ENCODE measurements around the gene MDFI.
A peak's percentile ranks its signal among the peaks of the same experiment; 100 is the strongest.

MDFI gene

DNA sequence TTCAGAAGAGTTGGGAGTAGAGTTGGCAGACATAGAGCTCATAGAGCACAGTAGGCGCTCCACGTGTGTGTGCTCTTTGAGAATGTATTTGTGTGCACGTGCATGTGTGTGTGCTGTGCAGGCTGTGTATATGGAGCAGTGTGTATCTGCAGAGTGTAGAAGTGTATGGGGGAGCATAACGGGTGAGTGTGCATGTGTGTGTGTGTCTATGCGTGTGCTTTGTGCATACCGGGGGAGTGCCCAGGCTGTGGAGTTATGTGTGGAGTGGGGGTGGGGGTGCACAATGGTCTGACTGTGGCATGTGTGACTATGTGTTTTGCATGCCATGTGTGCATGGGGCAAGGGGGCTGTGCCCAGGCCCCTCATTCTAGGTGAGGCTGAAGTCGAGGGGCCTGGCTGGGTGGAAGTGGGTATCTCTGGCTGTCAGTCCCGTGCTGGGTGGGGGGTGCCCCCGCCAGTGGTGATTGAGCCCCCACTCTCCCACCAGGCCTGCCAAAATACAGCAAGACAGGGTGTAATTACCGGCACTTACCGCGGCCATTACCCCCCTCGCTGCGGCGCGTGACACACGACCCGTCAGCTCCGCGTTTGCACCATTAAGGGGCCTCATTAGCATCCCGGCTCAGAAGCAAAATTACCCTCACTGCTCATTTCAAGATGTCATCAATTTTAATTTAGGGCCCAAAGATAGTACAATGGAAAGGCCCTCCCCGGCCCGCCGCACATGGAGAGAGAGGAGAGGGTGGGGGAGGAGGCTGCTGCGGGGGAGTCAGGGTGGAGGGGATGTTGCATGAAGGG is 39.1 kb downstream of the MDFI start:
- DNase-seq (ENCODE audit: insufficient read length), result no peak
- no peak for TF ChIP-seq POLR2AphosphoS5 (IDR thresholded peaks at IDR 0.05; ENCODE audit: low read depth, low read length)
- no peak for TF ChIP-seq POLR2A (IDR thresholded peaks at IDR 0.05; ENCODE audit: low read depth, low read length)
- TF ChIP-seq TAF1 (IDR thresholded peaks at IDR 0.05; ENCODE audit: borderline replicate concordance, low read depth, low read length), result no peak
- no peak for FAIRE-seq

GRCh38 chr6:41678511-41679084 is 40.3 kb downstream of the MDFI start:
- FAIRE-seq (no peak), DNase-seq (ENCODE audit: insufficient read length) (no peak)
- no peak for TF ChIP-seq POLR2AphosphoS5 (IDR thresholded peaks at IDR 0.05; ENCODE audit: low read depth, low read length)
- no peak for TF ChIP-seq POLR2A (IDR thresholded peaks at IDR 0.05; ENCODE audit: low read depth, low read length)
- no peak for TF ChIP-seq TAF1 (IDR thresholded peaks at IDR 0.05; ENCODE audit: borderline replicate concordance, low read depth, low read length)

- TF ChIP-seq POLR2AphosphoS5 (IDR thresholded peaks at IDR 0.05; ENCODE audit: low read depth, low read length) (no peak), TAF1 (IDR thresholded peaks at IDR 0.05; ENCODE audit: borderline replicate concordance, low read depth, low read length) (no peak), POLR2A (IDR thresholded peaks at IDR 0.05; ENCODE audit: low read depth, low read length) (no peak)
- no peak for FAIRE-seq
Measured at GRCh38 chr6:41679696-41680095, 41.4 kb downstream of the MDFI start.

GRCh38 chr6:41680182-41680965 is 42.1 kb downstream of the MDFI start:
- FAIRE-seq, result no peak
- DNase-seq (ENCODE audit: insufficient read length), result no peak
- TF ChIP-seq POLR2AphosphoS5 (IDR thresholded peaks at IDR 0.05; ENCODE audit: low read depth, low read length) (no peak), POLR2A (IDR thresholded peaks at IDR 0.05; ENCODE audit: low read depth, low read length) (no peak), TAF1 (IDR thresholded peaks at IDR 0.05; ENCODE audit: borderline replicate concordance, low read depth, low read length) (no peak)

More at GRCh38 chr6:41679696-41680095, 41.4 kb downstream of the MDFI start:
- DNase-seq (ENCODE audit: insufficient read length), result no peak

DNA sequence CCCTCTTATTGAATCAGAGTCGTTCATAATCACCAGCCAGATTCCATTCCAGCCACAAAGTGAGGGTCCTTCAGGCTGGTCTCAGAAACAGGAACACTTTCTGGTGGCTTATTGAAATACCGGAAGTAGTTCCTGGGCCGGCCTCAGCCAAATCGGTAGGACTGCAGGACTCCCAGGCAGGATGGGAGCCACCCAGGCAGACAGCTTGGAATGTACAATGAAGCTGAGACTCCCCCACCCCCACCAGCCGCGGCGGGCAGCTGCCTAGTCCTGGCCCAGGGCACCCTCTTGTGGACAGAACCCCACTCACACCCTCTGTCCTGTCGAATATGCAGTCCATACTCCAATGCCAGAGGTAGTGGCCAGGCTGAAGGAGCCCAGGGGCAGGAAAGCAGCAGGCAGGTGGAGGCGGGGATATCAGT is 43.8 kb downstream of the MDFI start:
- DNase-seq (ENCODE audit: insufficient read length) (peak; percentile 87), FAIRE-seq (peak; percentile 67)
- TF ChIP-seq POLR2AphosphoS5 (IDR thresholded peaks at IDR 0.05; ENCODE audit: low read depth, low read length) (no peak), POLR2A (IDR thresholded peaks at IDR 0.05; ENCODE audit: low read depth, low read length) (no peak), TAF1 (IDR thresholded peaks at IDR 0.05; ENCODE audit: borderline replicate concordance, low read depth, low read length) (no peak)

DNA sequence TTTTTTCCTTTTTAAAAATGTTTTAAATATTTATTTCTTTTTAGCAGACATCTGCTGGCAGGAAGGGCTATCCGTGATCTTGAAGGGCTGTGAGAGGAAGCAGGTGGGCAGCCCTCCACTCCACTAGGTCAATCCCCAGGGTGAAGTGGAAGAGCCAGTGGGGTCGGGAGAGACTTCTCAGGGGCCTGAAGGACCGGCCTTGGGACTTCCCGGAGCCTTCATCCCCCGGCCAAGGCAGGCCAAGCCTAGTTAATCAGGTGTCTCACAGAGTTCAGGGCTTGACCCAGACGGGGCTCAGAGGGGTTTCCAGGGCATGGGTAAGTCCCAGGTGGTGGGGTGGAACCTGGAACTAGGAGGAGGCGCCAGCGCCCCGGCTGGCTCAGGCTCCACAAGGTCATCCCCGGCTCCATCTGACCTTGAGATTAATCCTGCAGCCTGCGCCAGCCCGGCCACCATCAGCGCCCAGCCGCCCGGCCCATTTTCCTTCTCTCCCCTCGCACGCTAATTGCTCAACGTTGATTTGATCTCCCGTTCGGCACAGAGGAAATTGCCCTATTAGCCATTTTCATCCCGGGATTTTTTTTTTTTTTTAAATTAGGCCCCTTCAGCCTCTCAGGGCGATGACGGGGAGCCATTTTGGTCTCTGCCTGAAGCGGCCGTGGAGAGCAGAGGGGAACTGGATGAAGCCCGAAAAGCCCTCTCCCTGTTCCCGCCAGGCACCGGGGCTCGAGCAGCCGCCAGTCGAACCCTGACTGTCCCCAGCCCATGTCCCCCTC is 44.4 kb downstream of the MDFI start:
- TF ChIP-seq TAF1 (IDR thresholded peaks at IDR 0.05; ENCODE audit: borderline replicate concordance, low read depth, low read length), result no peak
- TF ChIP-seq POLR2A (IDR thresholded peaks at IDR 0.05; ENCODE audit: low read depth, low read length), result no peak
- TF ChIP-seq POLR2AphosphoS5 (IDR thresholded peaks at IDR 0.05; ENCODE audit: low read depth, low read length), result no peak
- FAIRE-seq (peak; percentile 36), DNase-seq (ENCODE audit: insufficient read length) (no peak)

GRCh38 chr6:41683273-41683522 is 44.9 kb downstream of the MDFI start:
- peak; percentile 24 for FAIRE-seq
- no peak for DNase-seq (ENCODE audit: insufficient read length)
- no peak for TF ChIP-seq POLR2A (IDR thresholded peaks at IDR 0.05; ENCODE audit: low read depth, low read length)
- no peak for TF ChIP-seq TAF1 (IDR thresholded peaks at IDR 0.05; ENCODE audit: borderline replicate concordance, low read depth, low read length)
- no peak for TF ChIP-seq POLR2AphosphoS5 (IDR thresholded peaks at IDR 0.05; ENCODE audit: low read depth, low read length)

- TF ChIP-seq TAF1 (IDR thresholded peaks at IDR 0.05; ENCODE audit: borderline replicate concordance, low read depth, low read length) (no peak), POLR2AphosphoS5 (IDR thresholded peaks at IDR 0.05; ENCODE audit: low read depth, low read length) (peak; percentile 77; the same call in 1 of the 2 replicates), POLR2A (IDR thresholded peaks at IDR 0.05; ENCODE audit: low read depth, low read length) (peak; percentile 36; the same call in 1 of the 2 replicates)
- FAIRE-seq (peak; percentile 90), DNase-seq (ENCODE audit: insufficient read length) (peak; percentile 96)
Measured at GRCh38 chr6:41683523-41684310, 45.4 kb downstream of the MDFI start.

DNA sequence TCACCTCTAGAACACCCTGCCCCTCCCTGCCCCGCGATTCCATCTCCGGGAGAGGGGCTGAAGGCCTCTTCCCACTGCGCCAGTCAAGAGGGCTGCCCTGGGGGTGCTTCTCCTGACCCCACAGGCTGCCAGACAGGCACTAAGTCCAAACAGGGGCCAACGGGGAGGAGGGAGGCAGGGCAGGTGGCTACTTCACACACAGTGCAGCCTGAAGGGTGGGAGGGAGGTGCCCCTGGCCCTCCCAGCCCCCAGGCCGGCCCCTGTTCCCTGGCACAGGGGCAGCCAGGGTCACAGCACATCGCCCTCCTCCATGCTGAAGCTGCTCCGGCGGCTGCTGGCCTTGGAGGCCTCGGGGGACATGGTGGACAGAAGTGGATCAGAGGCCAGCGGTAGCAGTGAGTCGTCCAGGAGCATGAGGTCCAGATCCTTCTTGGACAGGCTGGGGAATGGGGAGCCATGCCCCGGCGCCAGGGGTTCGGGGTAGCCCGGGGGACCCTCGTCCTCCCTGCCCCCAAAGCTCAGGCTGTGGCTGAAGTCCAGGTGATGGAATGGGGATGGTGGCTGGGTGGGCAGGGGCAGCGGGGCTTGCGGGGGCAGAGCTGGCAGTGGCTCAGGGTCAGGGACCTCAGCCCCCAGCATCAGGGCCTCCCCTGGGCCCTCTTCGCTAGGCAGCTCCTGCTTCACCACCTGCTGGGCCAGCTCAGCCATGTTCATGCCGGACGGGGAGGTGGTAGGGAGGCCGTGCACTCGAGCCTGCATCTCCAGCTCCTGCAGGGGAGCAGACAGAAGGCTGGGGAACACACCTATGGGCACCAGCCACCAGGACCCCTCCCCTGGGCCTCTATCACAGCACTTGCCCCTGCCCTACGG is 46.3 kb downstream of the MDFI start:
- DNase-seq (ENCODE audit: insufficient read length) (no peak), FAIRE-seq (no peak)
- TF ChIP-seq POLR2A (IDR thresholded peaks at IDR 0.05; ENCODE audit: low read depth, low read length), result no peak
- TF ChIP-seq POLR2AphosphoS5 (IDR thresholded peaks at IDR 0.05; ENCODE audit: low read depth, low read length), result no peak
- no peak for TF ChIP-seq TAF1 (IDR thresholded peaks at IDR 0.05; ENCODE audit: borderline replicate concordance, low read depth, low read length)
